HepG2 (cell line): Measurements from ENCODE around the gene NOXO1. TPM values are rescaled to one million over a fixed set of nuclear protein-coding genes. Genes with fewer than 3 reads are reported as not detected.

Source experiments
- ATAC-seq: fragments of 200-7000 bp; cut with Tn5 transposase; 3 replicates; pipeline ENCODE4 v1.9.1; 2020; ENCODE audit warnings: mild to moderate bottlenecking, moderate library complexity
- BruUV-seq: library from RNA; stranded (reverse); fragments of 400-500 nt; replicated peaks from 2 replicates; lab custom pipeline; 2021; lab: Mats Ljungman, UMichigan
- CTCF ChIA-PET: fragments of 300-600 bp; formaldehyde crosslinking; extraction: SDS; loops from one replicate; lab custom pipeline; 2021; ENCODE audit warnings: low total read pairs, inconsistent platforms, low intra/inter-chr PET ratio; lab: Yijun Ruan, JAX
- POLR2A ChIA-PET: fragments of 350-600 bp; sonication (Branson Sonifier 250); formaldehyde crosslinking; loops from one replicate; lab custom pipeline; 2020; ENCODE audit warnings: antibody characterized with exemption, inconsistent platforms; lab: Yijun Ruan, JAX
- DNase-seq: peaks from one replicate; pipeline ENCODE4 v3.0.0-alpha.2; 2015; ENCODE audit warnings: low spot score
- FAIRE-seq: peaks from 3 replicates; lab custom pipeline; 2011; peaks lifted over from hg19 to GRCh38; lab: Jason Lieb, UNC
- H2AFZ ChIP-seq: one replicate; pipeline ENCODE4 v1.6.1; 2011; ENCODE audit warnings: low read length, inconsistent platforms
- H3K27ac ChIP-seq: fragments of 300-600 bp; 3 replicates; pipeline ENCODE4 v1.8.0; 2011; ENCODE audit warnings: mixed run types, mild to moderate bottlenecking, mixed read lengths, low read length, inconsistent platforms; ENCODE audit not compliant: insufficient read depth; ENCODE audit errors: extremely low read length
- H3K27me3 ChIP-seq, 2 experiments: fragments of 200-600 bp in 1 of 2; 2 replicates in 1 of 2; 3 replicates in 1 of 2; pipeline versions ENCODE4 v1.6.0 to v1.8.0; 2011; ENCODE audit warnings: low read length in 2 of 2, mild to moderate bottlenecking in 2 of 2, moderate library complexity in 2 of 2, inconsistent platforms in 1 of 2; ENCODE audit not compliant: insufficient read depth in 2 of 2, control insufficient read depth in 1 of 2
- H3K36me3 ChIP-seq, 2 experiments: fragments of 200-600 bp in 1 of 2; replicated peaks in 1 of 2; 2 replicates in 1 of 2; 3 replicates in 1 of 2; pipeline versions ENCODE4 v1.5.1 to v1.8.0; 2011; ENCODE audit warnings: low read length in 2 of 2, inconsistent platforms in 1 of 2; ENCODE audit not compliant: insufficient read depth in 2 of 2, control insufficient read depth in 1 of 2
- H3K4me1 ChIP-seq: 2 replicates; pipeline ENCODE4 v1.5.1; 2012; ENCODE audit warnings: low read length, inconsistent platforms; ENCODE audit not compliant: insufficient read depth
- H3K4me2 ChIP-seq: 2 replicates; pipeline ENCODE4 v1.6.0; 2011; ENCODE audit warnings: low read depth, low read length, inconsistent platforms
- H3K4me3 ChIP-seq, 3 experiments: fragments of 200-600 bp in 1 of 3; sonication (generic), shearing (Covaris generic) in 1 of 3; replicated peaks in 1 of 3; 2 replicates each; pipeline ENCODE4 v1.5.1; 2011 to 2016; ENCODE audit warnings: low read length in 3 of 3, inconsistent platforms in 2 of 3, low read depth in 2 of 3, mild to moderate bottlenecking in 2 of 3, control low read depth in 1 of 3, mixed read lengths in 1 of 3; ENCODE audit not compliant: insufficient read depth in 1 of 3
- H3K79me2 ChIP-seq: one replicate; pipeline ENCODE4 v1.6.1; 2011; ENCODE audit warnings: low read length, inconsistent platforms; ENCODE audit not compliant: insufficient read depth
- H3K9ac ChIP-seq: 2 replicates; pipeline ENCODE4 v1.6.0; 2011; ENCODE audit warnings: mild to moderate bottlenecking, low read depth, low read length, inconsistent platforms; ENCODE audit not compliant: insufficient read depth
- H3K9me3 ChIP-seq: 2 replicates; pipeline ENCODE4 v1.5.1; 2012; ENCODE audit warnings: mild to moderate bottlenecking, low read length
- H4K20me1 ChIP-seq: 2 replicates; pipeline ENCODE4 v1.6.0; 2011; ENCODE audit warnings: inconsistent platforms, mild to moderate bottlenecking, low read length, moderate library complexity; ENCODE audit not compliant: insufficient read depth
- ATF3 ChIP-seq: sonication (generic); formaldehyde crosslinking; IDR thresholded peaks from 2 replicates; pipeline ENCODE4 v1.4.0; 2020; ENCODE audit warnings: missing genetic modification reagents
- KDM5B ChIP-seq: sonication (generic); formaldehyde crosslinking; IDR thresholded peaks from 2 replicates; pipeline ENCODE4 v1.4.0; 2020; ENCODE audit warnings: missing genetic modification reagents, mild to moderate bottlenecking, borderline replicate concordance
- SP1 ChIP-seq, 2 experiments: fragments of 450-650 bp in 1 of 2; sonication (generic) in 1 of 2; formaldehyde crosslinking in 1 of 2; IDR thresholded peaks; 2 replicates each; pipeline versions ENCODE4 v1.4.0 to v1.6.1; 2016 to 2020; ENCODE audit warnings: missing genetic modification reagents in 1 of 2
- ZBTB33 ChIP-seq: sonication (generic); formaldehyde crosslinking; IDR thresholded peaks from 2 replicates; pipeline ENCODE4 v1.4.0; 2020; ENCODE audit warnings: missing genetic modification reagents
- ZNF224 ChIP-seq: sonication (generic); formaldehyde crosslinking; IDR thresholded peaks from 2 replicates; pipeline ENCODE4 v1.5.0; 2020; ENCODE audit warnings: mild to moderate bottlenecking, missing genetic modification reagents
- ZNF274 ChIP-seq: sonication (generic); formaldehyde crosslinking; IDR thresholded peaks from 2 replicates; pipeline ENCODE4 v1.5.1; 2020; ENCODE audit warnings: mild to moderate bottlenecking, missing genetic modification reagents
- ZSCAN21 ChIP-seq: sonication (generic); formaldehyde crosslinking; IDR thresholded peaks from 2 replicates; pipeline ENCODE4 v1.8.0; 2022; ENCODE audit warnings: mild to moderate bottlenecking, missing genetic modification reagents, moderate library complexity, borderline replicate concordance
- WGBS: methylation state at CpG from one replicate; pipeline ENCODE4 v1.1.6; 2017; ENCODE audit warnings: low lambda C conversion rate; 5-methylcytosine and 5-hydroxymethylcytosine counted together
- in situ Hi-C: cut with HindIII; loops from 2 replicates; pipeline ENCODE4 v1.10.0; 2017; ENCODE audit warnings: low pct_unique_long_range_greater_than_20kb; ENCODE audit not compliant: extremely low pct_ligation_motif_present
- intact Hi-C: fragments of 100-400 bp; cut with micrococcal nuclease; formaldehyde crosslinking; loops from one replicate; pipeline ENCODE4 v1.10.0; 2022; ENCODE audit not compliant: unreplicated experiment
- polyA plus RNA-seq, 8 experiments: library from polyadenylated mRNA; depleted of rRNA in 3 of 8; stranded (reverse) in 7 of 8; unstranded in 1 of 8; fragments of >200 nt; fragmentation: Illumina TruSeq in 4 of 8; extraction: Trizol in 4 of 8; gene quantifications; 2 replicates each; pipeline versions ENCODE4 v1.2.1 to v1.2.3, GENCODE V29; 2011 to 2016; ENCODE audit warnings: low read depth in 4 of 8, missing spikeins in 1 of 8, mixed read lengths in 1 of 8; ENCODE audit not compliant: insufficient read depth in 1 of 8
- total RNA-seq, 5 experiments: library from RNA; depleted of rRNA; stranded (reverse); fragments of >200 nt; fragmentation: Illumina TruSeq; extraction: Trizol; gene quantifications; 2 replicates each; pipeline ENCODE4 v1.2.3, GENCODE V29; 2016; ENCODE audit warnings: low read depth in 1 of 5

NOXO1 gene
- total and polyA plus RNA-seq, 2 of the 13 experiments (the other 11 are each of a cell fraction or from before 2014, with no cell fraction given) = 0.69 to 1.4 TPM

- TF ChIP-seq ATF3 (CRISPR knock-in tag) (no peak), ZBTB33 (CRISPR knock-in tag) (peak; percentile 72), ZNF224 (CRISPR knock-in tag) (no peak), SP1 (IDR thresholded peaks at IDR 0.05) (no peak), SP1 (CRISPR knock-in tag; IDR thresholded peaks at IDR 0.05) (peak; percentile 28; the same call in 1 of the 2 replicates), ZNF274 (CRISPR knock-in tag) (no peak)
Measured at GRCh38 chr16:1991948-1992703, 10.9 kb upstream of the NOXO1 start (continued).

- H3K9ac ChIP-seq = no peak overlapping the region
- H3K27ac ChIP-seq = no peak overlapping the region
- no peaks in the 10 kb centered on the region for H3K79me2 ChIP-seq
- intact Hi-C loops (no loop called here), in situ Hi-C loops (no loop called here)
- peak overlapping the region; percentile 95 for H3K4me2 ChIP-seq
- H3K27me3 ChIP-seq = peaks cover 0 to 8% of the 10 kb centered on the region in 2 experiments; a peak in 2 of 5 replicates
- H4K20me1 ChIP-seq = no peaks in the 10 kb centered on the region
- peaks cover 2 to 5% of the 10 kb centered on the region in 2 experiments; a peak in 3 of 5 replicates for H3K36me3 ChIP-seq
- peak overlapping the region in 1 of 3 experiments; percentile 82; a peak in 2 of 6 replicates for H3K4me3 ChIP-seq
- POLR2A ChIA-PET = interaction anchor here (0.7 to 2.6 kb wide), 5 partner anchors 20 to 164 kb away, joined by 3 to 16 read pairs (median 9); partner anchors contain the start of genes RPS2, TBL3 and TRAF7
- 92% methylated on average over 22 of the region's 22 CpGs for WGBS
- TF ChIP-seq ZSCAN21 (CRISPR knock-in tag) = 0 out of 2 replicates have a peak, but pooled peaks have one; percentile 7
- no peak for TF ChIP-seq KDM5B (CRISPR knock-in tag)
- TF ChIP-seq, all 625 proteins: peak for 1
- no peaks in the 10 kb centered on the region for H3K9me3 ChIP-seq
- BruUV-seq = no TSS peak
- no peak for DNase-seq
- peaks cover 52% of the 10 kb centered on the region for H3K4me1 ChIP-seq
- ATAC-seq = no peak
- no peak for FAIRE-seq
- CTCF ChIA-PET = no interaction called here
- H2AFZ ChIP-seq = no peak overlapping the region
Measured at GRCh38 chr16:1991588-1991947, 10.3 kb upstream of the NOXO1 start.
